D721Med (cell line): ENCODE measurements around the gene BMP4.

Experiments used
- DNase-seq: peaks from one replicate; pipeline ENCODE4 v3.0.0; 2011; ENCODE audit warnings: low spot score; ENCODE audit not compliant: insufficient read length
- FAIRE-seq: peaks from 2 replicates; lab custom pipeline; 2011; peaks lifted over from hg19 to GRCh38; lab: Jason Lieb, UNC
- TF ChIP-seq, protein P1 (sequence below): IDR thresholded peaks from 2 replicates; pipeline ENCODE4 v1.5.1; 2012; ENCODE audit warnings: mild to moderate bottlenecking, control low read depth; ENCODE audit not compliant: insufficient read depth; ENCODE audit errors: missing control alignments

BMP4 gene

DNA sequence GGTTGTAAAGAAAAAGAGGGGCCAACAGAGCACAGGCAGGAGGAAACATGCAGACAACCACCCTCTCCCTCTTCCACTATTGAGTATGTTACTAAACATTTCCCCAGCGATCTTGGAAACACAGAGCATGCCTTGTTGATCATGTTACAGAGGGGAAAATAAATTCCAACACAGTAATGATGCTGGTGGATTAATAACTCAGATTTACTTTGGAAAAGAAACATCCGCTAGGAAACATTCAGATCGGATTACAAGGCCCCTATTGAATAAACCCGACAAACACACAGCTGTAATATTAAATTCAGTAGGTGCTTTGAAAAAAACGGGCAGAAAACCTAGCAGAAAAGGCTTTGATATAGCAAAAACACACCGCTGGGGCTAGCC is 5.4 kb downstream of the BMP4 start:
- no peak for FAIRE-seq
- no peak for DNase-seq
- TF ChIP-seq, protein P1, sequence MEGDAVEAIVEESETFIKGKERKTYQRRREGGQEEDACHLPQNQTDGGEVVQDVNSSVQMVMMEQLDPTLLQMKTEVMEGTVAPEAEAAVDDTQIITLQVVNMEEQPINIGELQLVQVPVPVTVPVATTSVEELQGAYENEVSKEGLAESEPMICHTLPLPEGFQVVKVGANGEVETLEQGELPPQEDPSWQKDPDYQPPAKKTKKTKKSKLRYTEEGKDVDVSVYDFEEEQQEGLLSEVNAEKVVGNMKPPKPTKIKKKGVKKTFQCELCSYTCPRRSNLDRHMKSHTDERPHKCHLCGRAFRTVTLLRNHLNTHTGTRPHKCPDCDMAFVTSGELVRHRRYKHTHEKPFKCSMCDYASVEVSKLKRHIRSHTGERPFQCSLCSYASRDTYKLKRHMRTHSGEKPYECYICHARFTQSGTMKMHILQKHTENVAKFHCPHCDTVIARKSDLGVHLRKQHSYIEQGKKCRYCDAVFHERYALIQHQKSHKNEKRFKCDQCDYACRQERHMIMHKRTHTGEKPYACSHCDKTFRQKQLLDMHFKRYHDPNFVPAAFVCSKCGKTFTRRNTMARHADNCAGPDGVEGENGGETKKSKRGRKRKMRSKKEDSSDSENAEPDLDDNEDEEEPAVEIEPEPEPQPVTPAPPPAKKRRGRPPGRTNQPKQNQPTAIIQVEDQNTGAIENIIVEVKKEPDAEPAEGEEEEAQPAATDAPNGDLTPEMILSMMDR = no peak

DNA sequence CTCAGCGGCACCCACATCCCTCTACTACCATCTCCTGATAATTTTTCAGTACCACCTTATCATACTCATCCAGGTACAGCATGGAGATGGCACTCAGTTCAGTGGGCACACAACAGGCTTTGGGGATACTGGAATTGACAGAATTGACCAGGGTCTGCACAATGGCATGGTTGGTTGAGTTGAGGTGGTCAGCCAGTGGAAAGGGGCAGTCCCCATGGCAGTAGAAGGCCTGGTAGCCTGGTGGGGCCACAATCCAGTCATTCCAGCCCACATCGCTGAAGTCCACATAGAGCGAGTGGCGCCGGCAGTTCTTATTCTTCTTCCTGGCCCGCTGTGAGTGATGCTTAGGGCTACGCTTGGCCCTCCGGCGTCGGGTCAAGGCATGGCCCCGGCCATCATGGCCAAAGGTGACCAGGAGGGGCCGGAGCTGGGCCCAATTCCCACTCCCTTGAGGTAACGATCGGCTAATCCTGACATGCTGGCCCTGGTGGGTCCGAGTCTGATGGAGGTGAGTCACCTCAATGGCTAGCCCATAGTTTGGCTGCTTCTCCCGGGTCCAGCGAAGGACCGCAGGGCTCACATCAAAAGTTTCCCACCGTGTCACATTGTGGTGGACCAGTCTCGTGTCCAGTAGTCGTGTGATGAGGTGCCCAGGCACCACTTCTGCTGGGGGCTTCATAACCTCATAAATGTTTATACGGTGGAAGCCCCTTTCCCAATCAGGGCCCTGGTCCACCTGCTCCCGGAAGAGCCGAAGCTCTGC is 6.4 kb downstream of the BMP4 start:
- TF ChIP-seq, protein P1 = no peak
- no peak for DNase-seq
- FAIRE-seq = no peak

DNA sequence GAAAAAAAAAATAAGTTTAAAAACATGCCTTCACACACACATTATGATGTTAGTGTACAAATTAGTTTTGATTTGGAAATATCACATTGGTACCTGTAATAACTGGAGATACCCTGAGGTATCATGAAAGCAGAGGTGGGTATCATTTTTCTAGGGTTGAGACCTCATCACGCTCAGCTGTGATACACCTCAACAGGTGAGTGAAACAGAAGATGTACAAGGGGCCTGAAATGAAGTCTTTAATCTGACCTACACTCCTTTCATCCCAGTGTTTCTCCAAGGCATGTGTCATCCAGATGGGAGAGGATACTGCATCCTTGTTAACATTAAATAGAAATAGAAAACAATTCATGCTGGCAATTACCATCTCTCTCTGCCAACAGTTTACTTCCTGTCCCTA is 7.4 kb downstream of the BMP4 start:
- TF ChIP-seq, protein P1 = no peak
- DNase-seq = no peak
- FAIRE-seq = no peak

DNA sequence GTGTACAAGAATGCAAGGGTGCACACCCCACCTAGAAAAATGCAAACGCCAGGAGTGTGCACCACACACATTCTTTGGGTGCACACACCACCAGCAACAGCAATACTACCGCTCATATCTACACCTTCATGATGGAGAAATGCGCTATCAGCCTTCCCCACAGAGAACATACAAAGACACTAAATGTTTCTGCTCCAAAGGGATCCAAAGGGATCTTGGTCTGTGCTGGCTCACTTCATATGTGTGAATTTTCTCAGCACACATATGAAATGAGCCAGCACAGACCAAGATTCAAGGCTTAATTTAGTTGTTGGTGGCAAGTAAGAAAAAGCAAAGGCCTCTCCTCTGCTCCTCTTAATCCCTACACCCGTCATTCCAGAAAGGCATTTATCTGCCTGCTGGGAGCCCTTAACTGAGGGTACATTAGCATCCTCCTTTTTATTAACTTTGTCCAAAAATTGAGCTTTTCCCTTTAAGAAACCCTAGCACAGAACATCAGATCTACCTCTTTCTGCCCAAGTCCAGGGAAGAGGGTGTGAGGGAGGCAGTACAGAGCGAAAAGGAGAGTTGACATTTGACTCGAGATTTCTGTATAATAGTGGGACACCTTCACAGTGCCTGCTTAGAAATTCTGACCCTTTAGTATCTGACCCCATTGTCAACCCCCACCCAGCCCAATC is 8.3 kb downstream of the BMP4 start:
- FAIRE-seq (no peak), DNase-seq (no peak)
- TF ChIP-seq, protein P1 = no peak

DNA sequence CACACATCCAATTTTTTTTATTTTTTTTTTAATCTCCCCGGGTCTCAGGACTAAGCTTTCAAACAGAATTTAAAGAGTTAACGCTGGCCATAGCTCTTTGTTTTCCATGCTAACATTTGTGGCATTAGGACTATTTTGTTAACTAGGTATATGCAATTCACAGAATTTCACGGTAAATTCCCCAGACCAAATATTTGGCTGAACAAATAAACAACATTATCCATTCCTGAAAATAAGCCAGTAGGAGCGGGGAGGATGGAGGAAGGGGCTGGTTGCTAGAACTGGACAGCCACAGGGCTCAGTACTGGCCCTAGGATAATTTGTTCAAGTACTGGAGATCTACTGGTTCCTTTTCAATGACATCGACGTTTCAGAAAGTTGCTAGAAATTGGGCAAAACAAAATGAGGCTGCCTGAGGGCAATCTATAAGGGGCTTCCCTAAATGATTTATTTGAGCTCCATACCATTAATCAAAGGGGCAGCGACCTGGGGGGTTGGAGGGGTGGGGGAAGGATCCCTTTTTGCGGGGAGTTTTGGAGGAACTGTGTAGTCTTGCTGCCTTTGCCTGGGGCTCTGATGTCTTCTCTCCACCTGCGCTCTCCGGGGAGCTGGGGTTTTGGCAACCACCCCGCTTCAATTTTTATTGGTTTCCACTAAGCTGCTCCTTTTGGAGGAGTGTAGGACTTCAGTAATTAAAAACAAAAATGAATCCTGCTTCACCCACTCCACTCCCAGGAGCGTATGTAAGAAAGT is 9.0 kb downstream of the BMP4 start:
- TF ChIP-seq, protein P1 = no peak
- DNase-seq (no peak), FAIRE-seq (no peak)

DNA sequence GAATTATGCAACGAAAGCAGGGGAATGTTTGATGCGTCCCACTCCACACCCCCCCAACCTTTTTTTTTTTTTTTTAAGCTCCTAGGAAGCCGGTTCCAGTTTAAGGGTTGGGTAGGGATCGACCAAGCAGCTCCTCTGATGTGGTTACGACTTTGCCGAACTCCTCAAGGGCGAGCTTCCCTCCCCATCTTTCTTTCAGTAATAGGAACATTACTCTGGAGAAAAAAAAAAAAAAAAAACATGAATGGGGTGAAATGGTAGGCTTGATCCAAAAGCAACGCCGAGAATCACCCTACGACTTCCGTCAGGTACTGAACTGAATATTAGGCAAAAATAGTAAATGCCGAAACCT is 9.6 kb downstream of the BMP4 start:
- FAIRE-seq = no peak
- TF ChIP-seq, protein P1 = no peak
- DNase-seq = no peak
